PC-9 (cell line): ENCODE data around the gene AKAP11. TPM values are rescaled to one million over a fixed set of nuclear protein-coding genes. Genes with fewer than 3 reads are reported as not detected.
"Not testable (repeated sequence)": the region's sequence is repeated elsewhere in the genome, so short reads cannot be mapped to it uniquely, and the experiment has no call there.

Source experiments
- Bru-seq: library from RNA; stranded (reverse); fragments of 400-500 nt; gene quantifications from one replicate; lab custom pipeline; 2021; lab: Mats Ljungman, UMichigan
- BruChase-seq, 2 experiments: library from RNA; stranded (reverse); fragments of 400-500 nt; gene quantifications; one replicate each; lab custom pipeline; 2021; lab: Mats Ljungman, UMichigan
- BruUV-seq: library from RNA; stranded (reverse); fragments of 400-500 nt; replicated peaks from 2 replicates; lab custom pipeline; 2021; lab: Mats Ljungman, UMichigan
- CTCF ChIA-PET: fragments of 300-600 bp; sonication (Branson Sonifier 250); formaldehyde crosslinking; loops from one replicate; lab custom pipeline; 2022; ENCODE audit warnings: antibody characterized with exemption; lab: Charles Lee
- POLR2A ChIA-PET: fragments of 300-600 bp; sonication (Branson Sonifier 250); formaldehyde crosslinking; loops from one replicate; lab custom pipeline; 2022; ENCODE audit warnings: antibody characterized with exemption; ENCODE audit not compliant: unreplicated experiment; lab: Charles Lee
- DNase-seq, 2 experiments: peaks; one replicate each; pipeline versions ENCODE4 v3.0.0 to v3.0.0-alpha.2; 2015 to 2022; ENCODE audit warnings: mixed read lengths in 1 of 2
- H2AFZ ChIP-seq: fragments of 200-600 bp; sonication (generic); 2 replicates; pipeline ENCODE4 v1.8.1; 2017; ENCODE audit warnings: antibody characterized with exemption
- H3F3A ChIP-seq: fragments of 200-600 bp; sonication (generic); 2 replicates; pipeline ENCODE4 v1.8.1; 2017; ENCODE audit warnings: antibody characterized with exemption, mild to moderate bottlenecking, low read depth; ENCODE audit not compliant: insufficient read depth
- H3K27ac ChIP-seq: fragments of 200-600 bp; sonication (generic); 2 replicates; pipeline ENCODE4 v1.6.1; 2016; ENCODE audit warnings: mixed run types
- H3K27me3 ChIP-seq: fragments of 200-600 bp; sonication (generic); 2 replicates; pipeline ENCODE4 v1.6.1; 2016; ENCODE audit warnings: low read depth, mixed run types; ENCODE audit not compliant: insufficient read depth
- H3K36me3 ChIP-seq: fragments of 200-600 bp; sonication (generic); 2 replicates; pipeline ENCODE4 v1.6.1; 2016; ENCODE audit warnings: low read depth, mixed run types
- H3K4me1 ChIP-seq: fragments of 200-600 bp; sonication (generic); replicated peaks from 2 replicates; pipeline ENCODE4 v1.6.1; 2016; ENCODE audit warnings: mixed run types; ENCODE audit not compliant: insufficient read depth
- H3K4me2 ChIP-seq: fragments of 200-600 bp; sonication (generic); 2 replicates; pipeline ENCODE4 v1.6.1; 2017; ENCODE audit warnings: mixed run types
- H3K4me3 ChIP-seq: fragments of 200-600 bp; sonication (generic); 2 replicates; pipeline ENCODE4 v1.6.1; 2016; ENCODE audit warnings: mixed run types
- H3K79me2 ChIP-seq: fragments of 200-600 bp; sonication (generic); 2 replicates; pipeline ENCODE4 v1.6.1; 2017; ENCODE audit warnings: low read depth, mixed run types
- H3K9me2 ChIP-seq: fragments of 200-600 bp; sonication (generic); 2 replicates; pipeline ENCODE4 v1.8.1; 2017; ENCODE audit warnings: mild to moderate bottlenecking; ENCODE audit not compliant: insufficient read depth
- H3K9me3 ChIP-seq: fragments of 200-600 bp; sonication (generic); 2 replicates; pipeline ENCODE4 v1.8.1; 2016; ENCODE audit warnings: low read depth; ENCODE audit not compliant: insufficient read depth
- H4K20me1 ChIP-seq: fragments of 200-600 bp; sonication (generic); 2 replicates; pipeline ENCODE4 v1.8.1; 2017; ENCODE audit not compliant: insufficient read depth
- CTCF ChIP-seq: fragments of 200-600 bp; sonication (generic); conservative IDR thresholded peaks from 2 replicates; pipeline ENCODE4 v1.6.1; 2017; ENCODE audit warnings: mixed run types, antibody characterized with exemption, mild to moderate bottlenecking, moderate library complexity
- EZH2 ChIP-seq: fragments of 200-600 bp; sonication (generic); IDR thresholded peaks from 2 replicates; pipeline ENCODE4 v1.8.0; 2017; ENCODE audit warnings: antibody characterized with exemption, low read depth
- intact Hi-C: fragments of 100-400 bp; cut with micrococcal nuclease; formaldehyde crosslinking; loops from one replicate; pipeline ENCODE4 v1.10.0; 2022; ENCODE audit not compliant: unreplicated experiment
- long read RNA-seq: library from polyadenylated mRNA; stranded (forward); transcript quantifications from one replicate; pipeline ENCODE4 v2.0.0, GENCODE V29; 2022
- total RNA-seq: library from RNA; stranded (reverse); gene quantifications from 2 replicates; pipeline ENCODE4 v1.2.3, GENCODE V29; 2021

AKAP11 gene
- total RNA-seq (13.2 and 15.9 TPM in 2 replicates), Bru-seq, nascent RNA (percentile 73 among the genes with signal in this experiment), BruChase-seq, experiment 1, labeled RNA remaining after a 2-hour chase (percentile 84 among the genes with signal in this experiment), BruChase-seq, experiment 2, labeled RNA remaining after a 6-hour chase (percentile 87 among the genes with signal in this experiment)
- long read RNA-seq, partial matches to known transcripts: 1 of 1 reads
- long read RNA-seq, other reads (novel, unspliced or antisense): 0 of 1 reads

DNA sequence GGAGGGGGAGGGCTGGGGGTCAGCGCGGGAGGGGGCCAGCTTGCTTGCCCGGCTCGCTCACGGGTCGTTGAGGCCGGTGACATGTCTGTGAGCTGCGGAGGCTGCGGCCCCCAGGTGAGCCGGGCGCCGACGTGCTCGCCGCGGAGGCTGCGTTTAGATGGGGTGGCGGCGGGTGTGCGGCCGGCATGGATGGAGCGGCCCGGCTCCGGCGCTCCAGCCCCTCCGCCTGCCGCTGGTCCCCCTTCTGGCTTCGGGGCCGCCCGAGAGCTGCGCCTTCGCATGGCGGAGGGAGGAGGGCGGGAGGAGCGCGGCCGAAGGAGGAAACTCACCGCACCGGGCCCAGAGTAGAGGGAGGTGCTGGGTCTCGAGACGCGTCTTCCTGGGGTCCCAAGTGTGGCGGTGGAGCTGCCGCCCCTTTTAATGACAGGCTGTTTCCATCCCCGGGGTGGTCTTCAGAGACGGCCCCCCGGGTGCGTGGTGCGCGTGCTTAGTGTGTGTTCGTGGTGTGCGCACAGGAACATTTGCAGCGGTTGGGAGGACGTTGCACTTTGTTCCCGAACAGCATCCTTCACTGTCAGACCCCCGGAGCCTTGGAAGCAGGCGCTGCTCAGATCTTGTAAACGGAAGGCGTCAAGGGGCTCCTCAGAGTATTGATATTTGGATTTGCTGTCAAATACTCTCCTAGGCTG is at the start of gene AKAP11:
TSS of gene AKAP11 (plus strand) at position 38 of the 689 bp plus-strand sequence. CDS start 14,197 bp downstream, outside the sequence.
- H3K27ac ChIP-seq: peak within 1 kb of the TSS; percentile 53
- no peaks in the 10 kb centered on the region for H3K9me2 ChIP-seq
- intact Hi-C loops: loop anchor here (1.0 kb wide), 1 partner anchor 92 kb away; no protein-coding TSS in a partner anchor
- peak within 1 kb of the TSS; percentile 86 for H3K4me3 ChIP-seq
- peak within 1 kb of the TSS; percentile 98 for H2AFZ ChIP-seq
- POLR2A ChIA-PET: interaction anchor here (0.6 kb wide), 3 partner anchors 43 to 1471 kb away, joined by 3 to 8 read pairs (median 3); no protein-coding TSS in a partner anchor
- H3K27me3 ChIP-seq: no peaks in the 10 kb centered on the region
- H3K4me1 ChIP-seq: 0 out of 2 replicates have a peak, but pooled peaks cover 11% of the 10 kb centered on the region
- H4K20me1 ChIP-seq: no peaks in the 10 kb centered on the region
- TF ChIP-seq EZH2 (no peak), CTCF (no peak)
- peaks cover 9% of the 10 kb centered on the region; the same call in 1 of the 2 replicates for H3K79me2 ChIP-seq
- no peak for DNase-seq
- H3F3A ChIP-seq: no peaks in the 10 kb centered on the region
- H3K36me3 ChIP-seq: no peaks in the 10 kb centered on the region
- H3K9me3 ChIP-seq: no peaks in the 10 kb centered on the region
- no TSS peak for BruUV-seq
- CTCF ChIA-PET: interaction anchor here (0.6 kb wide), 1 partner anchor 56 kb away, joined by 3 read pairs; no protein-coding TSS in a partner anchor
- H3K4me2 ChIP-seq: peak within 1 kb of the TSS; percentile 78

- Histone ChIP-seq H4K20me1 (no peaks in the 10 kb centered on the region), H3K4me1 (0 out of 2 replicates have a peak, but pooled peaks cover under 1% of the 10 kb centered on the region), H3K4me2 (no peak overlapping the region), H3F3A (no peaks in the 10 kb centered on the region), H3K4me3 (no peak overlapping the region), H3K36me3 (no peaks in the 10 kb centered on the region), H2AFZ (no peak overlapping the region), H3K27ac (no peak overlapping the region), H3K9me2 (no peaks in the 10 kb centered on the region), H3K79me2 (no peaks in the 10 kb centered on the region), H3K27me3 (no peaks in the 10 kb centered on the region), H3K9me3 (no peaks in the 10 kb centered on the region)
- ChIA-PET CTCF (no interaction called here), POLR2A (no interaction called here)
- intact Hi-C loops: no loop called here
- DNase-seq: no peak
- TF ChIP-seq CTCF (no peak), EZH2 (no peak)
- BruUV-seq: no TSS peak
Measured at GRCh38 chr13:42223681-42224080, 48.3 kb upstream of the AKAP11 start.

GRCh38 chr13:42225051-42225450 is 46.9 kb upstream of the AKAP11 start:
- no TSS peak for BruUV-seq
- Histone ChIP-seq H3K9me2 (no peaks in the 10 kb centered on the region), H3K36me3 (no peaks in the 10 kb centered on the region), H3K4me1 (peaks cover 11% of the 10 kb centered on the region; the same call in 1 of the 2 replicates), H4K20me1 (no peaks in the 10 kb centered on the region), H3K9me3 (no peaks in the 10 kb centered on the region), H3K27ac (no peak overlapping the region), H3K4me3 (no peak overlapping the region), H2AFZ (no peak overlapping the region), H3K4me2 (no peak overlapping the region), H3K79me2 (no peaks in the 10 kb centered on the region), H3F3A (peaks cover 5% of the 10 kb centered on the region), H3K27me3 (no peaks in the 10 kb centered on the region)
- no peak for TF ChIP-seq CTCF
- POLR2A ChIA-PET: no interaction called here
- intact Hi-C loops: no loop called here
- CTCF ChIA-PET: no interaction called here
- no peak for DNase-seq

DNA sequence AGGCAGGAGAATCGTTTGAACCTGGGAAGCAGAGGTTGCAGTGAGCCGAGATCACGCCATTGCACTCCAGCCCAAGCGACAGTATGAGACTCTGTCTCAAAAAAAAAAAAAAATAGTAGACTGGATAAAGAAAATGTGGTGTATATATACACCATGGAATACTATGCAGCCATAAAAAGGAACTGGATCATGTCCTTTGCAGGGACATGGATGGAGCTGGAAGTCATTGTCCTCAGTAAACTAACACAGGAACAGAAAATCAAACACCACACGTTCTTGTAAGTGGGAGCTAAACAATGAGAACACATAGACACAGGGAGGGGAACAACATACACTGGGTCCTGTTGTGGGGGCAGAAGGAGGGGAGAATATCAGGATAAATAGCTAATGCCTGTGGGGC is 45.2 kb upstream of the AKAP11 start:
- H4K20me1 ChIP-seq, H3K27ac ChIP-seq, intact Hi-C loops, H3K4me3 ChIP-seq, H3K4me2 ChIP-seq, H3K9me2 ChIP-seq, CTCF ChIA-PET, H2AFZ ChIP-seq, H3F3A ChIP-seq, DNase-seq, H3K79me2 ChIP-seq, BruUV-seq, H3K27me3 ChIP-seq, H3K36me3 ChIP-seq, H3K9me3 ChIP-seq, POLR2A ChIA-PET: not testable (repeated sequence)
- H3K4me1 ChIP-seq: peaks cover 11% of the 10 kb centered on the region; the same call in 1 of the 2 replicates
